Heart right ventricle (tissue), 16 donors: ENCODE data around the gene CCDC181. TPM values are rescaled to one million over a fixed set of nuclear protein-coding genes. Genes with fewer than 3 reads are reported as not detected.
A peak's percentile ranks its signal among the peaks of the same experiment; 100 is the strongest.

ENCODE experiments used
- ATAC-seq, 8 donors: fragments of 200-7000 bp; cut with Tn5 transposase; one replicate each; pipeline ENCODE4 v1.9.1; 2020; ENCODE audit warnings: mild to moderate bottlenecking in 8 of 8, moderate library complexity in 8 of 8, moderate number of reproducible peaks in 1 of 8
- DNase-seq, 2 donors: peaks; one replicate each; pipeline ENCODE4 v3.0.0-alpha.2; 2020
- H3K27ac ChIP-seq, 10 donors: fragments of 200-600 bp; sonication (generic) in 2 of 10; one replicate each; pipeline versions ENCODE4 v1.5.0 to v1.8.0; 2020 to 2022; ENCODE audit warnings: mild to moderate bottlenecking in 3 of 10
- H3K27me3 ChIP-seq, 7 donors: fragments of 200-600 bp; one replicate each; pipeline ENCODE4 v1.8.0; 2021 to 2022; ENCODE audit warnings: mild to moderate bottlenecking in 2 of 7
- H3K36me3 ChIP-seq, 9 donors: fragments of 200-600 bp; sonication (generic) in 1 of 9; one replicate each; pipeline versions ENCODE4 v1.5.0 to v1.8.0; 2020 to 2022; ENCODE audit warnings: mild to moderate bottlenecking in 2 of 9
- H3K4me1 ChIP-seq, 9 donors: fragments of 200-600 bp; sonication (generic) in 1 of 9; one replicate each; pipeline versions ENCODE4 v1.5.0 to v1.8.0; 2020 to 2022; ENCODE audit warnings: mild to moderate bottlenecking in 4 of 9
- H3K4me3 ChIP-seq, 10 donors: fragments of 200-600 bp; sonication (generic) in 2 of 10; one replicate each; pipeline versions ENCODE4 v1.5.0 to v1.8.0; 2020 to 2022; ENCODE audit warnings: mild to moderate bottlenecking in 7 of 10, moderate library complexity in 2 of 10
- H3K9me3 ChIP-seq, 11 donors: fragments of 200-600 bp in 10 of 11; sonication (generic) in 2 of 11; one replicate each; pipeline versions ENCODE4 v1.5.0 to v1.8.0; 2013 to 2022; ENCODE audit warnings: mild to moderate bottlenecking in 2 of 11, control low read depth in 1 of 11, moderate library complexity in 1 of 11
- WGBS, 2 donors: extraction: QIAGEN DNeasy Blood & Tissue Kit; methylation state at CpG; one replicate each; pipeline ENCODE4 v1.1.7; 2013; ENCODE audit warnings: inconsistent platforms in 1 of 2; 5-methylcytosine and 5-hydroxymethylcytosine counted together
- intact Hi-C, 10 donors: fragments of 100-400 bp; cut with DNase I; formaldehyde crosslinking; loops; one replicate each; pipeline versions ENCODE4 v1.11.1 to v1.14.2; 2022
- polyA plus RNA-seq, 2 donors: library from polyadenylated mRNA; stranded (reverse); fragments of 200-250 nt; gene quantifications; one replicate each; pipeline ENCODE4 v1.2.3, GENCODE V29; 2013
- total RNA-seq, 10 donors: library from RNA; stranded (reverse); fragmentation: NEBNext Ultra II Directional in 3 of 10; extraction: Animal tissue kit (Norgen Biotek cat#: 25700) in 3 of 10; gene quantifications; one replicate each; pipeline versions ENCODE4 v1.2.1 to v1.2.4, GENCODE V29; 2021 to 2023
- TF ChIP-seq, protein P1 (sequence below), 9 donors: fragments of 200-600 bp; sonication (generic) in 2 of 9; IDR thresholded peaks; one replicate each; pipeline versions ENCODE4 v1.5.0 to v1.8.0; 2021 to 2022; ENCODE audit warnings: antibody characterized with exemption in 9 of 9, mild to moderate bottlenecking in 5 of 9, moderate library complexity in 1 of 9
- donor health status: Arrhythmogenic right ventricular cardiomyopathy.
- donor health status: ischemic (EF 13 %, LVEDD 7.1; RV severe dilation, severe dysfunction).
- donor health status: healthy with polysubstance abuse.
- donor health status: DM: no; HTN: yes; CAD: no.
- donor health status: DM: no; HTN: no; CAD: no.
- donor health status: ischemic (EF 25% LVEDD 6.9; RV normal size, moderate dysfunction).
- donor health status: ischemic (EF 25% LVEDD 5.7; RV mildly dilated, moderate dysfunction).
- donor health status: healthy.
- donor health status: DM: yes; HTN: yes; CAD: no.
- donor health status: Ischemic cardiomyopathy.
- donor health status: ischemic (EF 35%, LVEDD 5.7; RV mildly dilated, moderate dysfunction).
- donor health status: nonischemic (EF 11% LVEDD 7.7; RV severe dilation, severe dysfunction).
- donor health status: DM: yes; HTN: yes; CAD: no.
- donor health status: PGD.
- donor health status: ischemic (EF 29% LVEDD 5.4; RV normal size, mild dysfunction).
- donor health status: nonischemic (EF 23%, LVEDD 6.1; RV moderate dilation, normal function).

Gene CCDC181
- total and polyA plus RNA-seq, 12 donors: 0.51 to 1.5 (median 0.96) TPM

DNA sequence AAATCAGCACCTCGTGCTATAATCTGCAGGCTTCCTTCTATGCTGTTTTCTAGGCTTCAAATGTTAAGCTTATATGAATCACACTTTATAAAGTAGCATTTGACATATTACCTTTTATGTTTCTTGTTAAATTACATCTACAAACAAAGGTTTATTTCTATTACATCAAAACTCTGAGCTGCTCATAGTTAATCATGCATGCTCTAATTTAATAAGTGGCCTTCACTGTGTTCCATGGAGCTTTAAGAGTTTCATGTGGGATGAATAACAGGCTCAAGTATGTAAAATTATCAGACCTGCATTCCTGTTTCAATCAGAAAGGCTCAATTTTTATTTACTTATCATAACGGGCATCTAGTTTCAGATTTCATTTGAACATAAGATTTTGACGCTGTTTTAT is 45.5 kb upstream of the CCDC181 start:
- Histone ChIP-seq H3K36me3 (peaks cover 0 to 38% (median 12%) of the 10 kb centered on the region in 9 donors), H3K4me3 (no peak overlapping the region), H3K27me3 (no peaks in the 10 kb centered on the region), H3K27ac (no peak overlapping the region), H3K9me3 (no peaks in the 10 kb centered on the region), H3K4me1 (peaks cover 0 to 9% (median 0%) of the 10 kb centered on the region in 9 donors)
- WGBS, 2 donors: 92 to 93% methylated on average over 3 of the region's 3 CpGs
- ATAC-seq (no peak), DNase-seq (no peak)
- intact Hi-C loops: no loop called here
- TF ChIP-seq, protein P1, sequence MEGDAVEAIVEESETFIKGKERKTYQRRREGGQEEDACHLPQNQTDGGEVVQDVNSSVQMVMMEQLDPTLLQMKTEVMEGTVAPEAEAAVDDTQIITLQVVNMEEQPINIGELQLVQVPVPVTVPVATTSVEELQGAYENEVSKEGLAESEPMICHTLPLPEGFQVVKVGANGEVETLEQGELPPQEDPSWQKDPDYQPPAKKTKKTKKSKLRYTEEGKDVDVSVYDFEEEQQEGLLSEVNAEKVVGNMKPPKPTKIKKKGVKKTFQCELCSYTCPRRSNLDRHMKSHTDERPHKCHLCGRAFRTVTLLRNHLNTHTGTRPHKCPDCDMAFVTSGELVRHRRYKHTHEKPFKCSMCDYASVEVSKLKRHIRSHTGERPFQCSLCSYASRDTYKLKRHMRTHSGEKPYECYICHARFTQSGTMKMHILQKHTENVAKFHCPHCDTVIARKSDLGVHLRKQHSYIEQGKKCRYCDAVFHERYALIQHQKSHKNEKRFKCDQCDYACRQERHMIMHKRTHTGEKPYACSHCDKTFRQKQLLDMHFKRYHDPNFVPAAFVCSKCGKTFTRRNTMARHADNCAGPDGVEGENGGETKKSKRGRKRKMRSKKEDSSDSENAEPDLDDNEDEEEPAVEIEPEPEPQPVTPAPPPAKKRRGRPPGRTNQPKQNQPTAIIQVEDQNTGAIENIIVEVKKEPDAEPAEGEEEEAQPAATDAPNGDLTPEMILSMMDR (IDR thresholded peaks at IDR 0.05): no peak

DNA sequence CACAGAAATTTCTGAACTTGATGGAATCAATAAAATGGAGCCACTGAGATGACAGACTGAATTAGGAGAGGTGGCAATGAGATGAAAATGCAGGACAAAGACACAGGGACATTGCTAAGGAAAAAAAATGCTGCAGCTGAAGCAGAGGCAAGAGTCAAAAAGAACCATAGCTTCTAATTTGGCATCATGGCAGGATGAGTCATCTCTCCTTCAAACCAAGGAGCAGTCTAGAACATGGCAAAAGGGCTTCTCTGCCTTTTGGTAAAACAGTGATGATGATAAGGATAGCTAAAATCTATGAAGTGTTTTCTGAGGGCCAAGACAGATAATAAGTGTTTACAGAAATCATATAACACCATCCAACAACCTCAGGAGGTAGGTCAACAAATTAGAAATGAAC is 41.7 kb upstream of the CCDC181 start:
- Histone ChIP-seq H3K27ac (no peak overlapping the region), H3K27me3 (no peaks in the 10 kb centered on the region), H3K4me1 (peaks cover 0 to 9% (median 0%) of the 10 kb centered on the region in 9 donors), H3K4me3 (no peak overlapping the region), H3K36me3 (peaks cover 0 to 44% (median 13%) of the 10 kb centered on the region in 9 donors), H3K9me3 (no peaks in the 10 kb centered on the region)
- TF ChIP-seq, protein P1 (IDR thresholded peaks at IDR 0.05): no peak
- ATAC-seq: no peak
- intact Hi-C loops: loop anchor here in 7 of 10 donors (5.0 to 10.0 kb wide), 3 partner anchors 73 to 78 kb away; no protein-coding TSS in a partner anchor
- no peak for DNase-seq

DNA sequence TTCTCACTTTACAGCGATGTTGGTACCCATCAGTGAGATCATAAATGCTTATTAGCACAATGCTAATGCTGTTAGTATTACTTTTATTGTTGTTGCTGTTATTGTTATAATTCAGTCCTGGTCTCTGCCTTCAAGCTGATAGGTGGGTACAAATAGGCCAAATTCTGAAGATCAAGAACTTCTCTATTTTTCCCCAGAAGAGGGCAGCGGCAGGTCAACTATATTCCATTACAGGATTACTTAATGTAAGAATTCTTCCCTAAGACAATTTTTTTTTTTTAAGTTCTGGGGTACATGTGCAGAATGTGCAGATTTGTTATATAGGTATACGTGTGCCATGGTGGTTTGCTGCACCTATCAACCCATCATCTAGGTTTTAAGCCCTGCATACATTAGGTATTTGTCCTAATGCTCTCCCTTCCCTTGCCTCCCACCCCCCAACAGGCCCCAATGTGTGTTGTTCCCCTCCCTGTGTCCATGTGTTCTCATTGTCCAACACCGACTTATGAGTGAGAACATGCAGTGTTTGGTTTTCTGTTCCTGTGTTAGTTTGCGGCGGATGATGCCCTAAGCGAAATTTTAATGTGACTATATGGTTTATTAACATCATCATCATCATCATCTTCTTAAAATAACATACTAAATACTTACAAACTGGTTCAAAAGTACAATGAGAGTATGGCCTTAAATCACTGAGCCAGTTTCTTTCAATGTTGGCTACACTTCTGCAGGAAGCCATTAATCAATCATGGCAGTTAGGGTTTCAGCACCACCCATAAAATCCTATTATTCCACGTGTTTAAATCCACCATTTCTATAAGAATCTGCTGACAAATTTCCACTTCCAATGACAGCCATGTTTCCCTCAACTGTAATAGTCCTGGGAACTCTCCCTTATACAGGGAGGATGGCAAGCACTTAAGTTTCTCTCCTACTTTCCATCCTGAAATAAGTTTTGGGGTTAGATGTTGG is 39.3 kb upstream of the CCDC181 start:
- H3K36me3 ChIP-seq: peaks cover 0 to 44% (median 13%) of the 10 kb centered on the region in 9 donors
- ATAC-seq: peak in 1 of 8 donors; percentile 41
- 85 to 88% methylated on average over 8 of the region's 8 CpGs for WGBS, 2 donors

DNA sequence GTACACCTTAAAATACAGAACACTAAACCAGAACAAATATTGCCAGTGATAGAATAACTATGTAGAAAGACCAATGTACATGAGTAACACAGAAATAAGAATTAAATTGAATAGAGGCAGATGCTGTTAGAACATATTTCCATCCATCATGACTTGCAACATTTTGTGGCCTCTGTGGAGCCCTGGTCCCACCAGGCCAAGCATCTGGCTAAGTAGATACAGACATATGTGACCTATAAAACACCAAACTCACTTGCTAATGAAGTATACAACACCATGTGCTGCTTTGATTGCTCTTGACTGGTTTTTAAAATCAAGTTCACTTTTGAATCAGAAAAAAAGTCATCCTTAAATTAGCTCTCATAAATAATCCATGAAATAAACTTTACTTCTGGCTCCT is 38.0 kb upstream of the CCDC181 start:
- ATAC-seq: no peak
- DNase-seq: no peak
- H3K9me3 ChIP-seq: no peaks in the 10 kb centered on the region
- H3K27ac ChIP-seq: no peak overlapping the region
- TF ChIP-seq, protein P1 (IDR thresholded peaks at IDR 0.05): no peak
- no peak overlapping the region for H3K4me3 ChIP-seq
- peaks cover 0 to 44% (median 13%) of the 10 kb centered on the region in 9 donors for H3K36me3 ChIP-seq
- peaks cover 0 to 7% (median 0%) of the 10 kb centered on the region in 9 donors for H3K4me1 ChIP-seq
- peaks cover 0 to 4% (median 0%) of the 10 kb centered on the region in 7 donors for H3K27me3 ChIP-seq
- intact Hi-C loops: loop anchor here in 7 of 10 donors (5.0 to 10.0 kb wide), 3 partner anchors 77 to 82 kb away; no protein-coding TSS in a partner anchor

More for the DNA sequence above, 39.3 kb upstream of the CCDC181 start:
- no peak for DNase-seq
- TF ChIP-seq, protein P1 (IDR thresholded peaks at IDR 0.05): peak in 7 of 9 donors; percentile 36 to 55 (median 51)
- H3K27me3 ChIP-seq: no peaks in the 10 kb centered on the region
- no peak overlapping the region for H3K4me3 ChIP-seq
- intact Hi-C loops: loop anchor here in 9 of 10 donors (2.0 to 10.0 kb wide), 4 partner anchors 76 to 81 kb away; no protein-coding TSS in a partner anchor
- no peak overlapping the region for H3K27ac ChIP-seq
- H3K4me1 ChIP-seq: no peaks in the 10 kb centered on the region
- H3K9me3 ChIP-seq: no peaks in the 10 kb centered on the region
